NCI-H526 (cell line): ENCODE measurements around the gene ADCY2.

ENCODE experiments used
- DNase-seq, 2 experiments: peaks; one replicate each; lab custom pipeline; 2025; lab: John Stamatoyannopoulos, UW

Gene ADCY2

GRCh38 chr5:7592910-7593309 lies 197.0 kb downstream of the ADCY2 start:
- peak in 1 of 2 experiments; percentile 6 for DNase-seq

DNA sequence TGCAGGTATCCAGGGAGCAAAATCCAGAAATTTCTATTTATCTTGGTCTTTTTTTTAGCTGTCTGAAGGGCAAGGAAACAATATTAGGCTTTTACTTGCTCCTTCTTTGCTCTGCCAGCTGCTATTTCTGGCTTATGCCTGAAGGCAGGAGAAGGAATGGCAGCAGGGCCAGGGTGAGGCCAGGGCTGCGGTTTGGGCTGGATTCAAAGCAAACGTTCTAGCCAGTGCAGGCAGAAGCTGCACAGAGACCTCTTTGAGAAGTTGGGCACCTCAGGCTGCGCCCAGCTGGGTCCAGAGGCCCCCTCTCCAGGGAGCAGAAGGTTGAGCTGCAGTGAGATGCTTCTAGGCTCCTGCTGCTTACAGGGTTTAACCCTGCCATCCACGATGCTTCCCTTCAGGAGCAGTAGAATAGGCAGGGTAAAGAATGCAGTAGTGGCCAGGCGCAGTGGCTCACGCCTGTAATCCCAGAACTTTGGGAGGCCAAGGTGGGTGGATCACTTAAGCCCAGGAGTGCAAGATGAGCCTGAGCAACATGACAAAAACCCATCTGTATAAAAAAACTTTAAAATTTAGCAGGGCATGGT lies 201.2 kb downstream of the ADCY2 start:
- no peak for DNase-seq

DNA sequence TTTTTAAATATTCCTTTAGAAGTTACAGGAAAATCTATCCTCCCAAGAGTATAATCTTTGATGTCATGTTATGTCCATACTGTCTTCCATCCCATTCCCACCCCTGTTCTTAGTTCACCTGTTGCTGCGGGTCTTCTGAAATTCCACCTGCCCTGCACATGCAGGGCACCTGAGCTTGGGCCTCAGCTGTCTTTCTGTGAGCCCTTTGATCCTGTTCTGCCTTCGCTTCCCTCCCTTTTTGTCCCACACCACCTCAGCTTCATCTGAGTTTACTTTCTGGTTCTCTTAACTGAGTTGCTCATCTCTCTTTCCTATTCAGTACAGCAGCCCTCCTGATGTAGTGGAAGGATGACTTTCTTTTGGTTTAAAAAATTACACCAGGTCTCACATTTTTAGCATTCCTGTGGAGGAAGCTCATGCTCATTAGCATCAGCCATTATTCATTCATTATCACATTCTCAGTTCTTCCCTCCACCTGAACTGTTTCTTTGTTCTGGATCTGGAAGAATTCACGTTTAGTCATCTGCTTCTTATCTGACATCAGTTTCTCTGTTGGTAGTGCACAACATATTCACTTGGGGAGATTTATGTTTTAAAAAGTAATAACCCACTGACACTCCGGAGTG lies 211.0 kb downstream of the ADCY2 start:
- no peak for DNase-seq

GRCh38 chr5:7608772-7609171 lies 212.8 kb downstream of the ADCY2 start:
- DNase-seq, result no peak

DNA sequence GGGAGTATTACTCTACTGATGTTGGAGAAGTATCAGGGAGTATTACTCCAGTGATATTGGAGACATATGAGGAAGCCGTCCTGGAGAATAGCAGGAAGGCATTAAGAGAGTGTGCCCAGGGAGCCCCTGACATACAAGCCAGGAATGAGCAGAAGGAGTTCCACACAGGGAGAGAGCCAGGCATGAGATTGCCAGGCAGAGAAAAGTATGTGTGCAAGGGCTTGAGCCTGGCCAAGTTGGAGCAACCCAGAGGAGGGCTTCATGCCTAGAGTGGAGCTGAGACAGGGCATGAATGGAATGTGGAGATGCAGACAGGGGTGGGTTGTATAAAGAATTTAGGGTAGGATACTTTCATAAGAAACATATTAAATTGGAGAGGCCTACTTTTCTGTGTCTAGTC lies 213.8 kb downstream of the ADCY2 start:
- DNase-seq, result no peak

DNA sequence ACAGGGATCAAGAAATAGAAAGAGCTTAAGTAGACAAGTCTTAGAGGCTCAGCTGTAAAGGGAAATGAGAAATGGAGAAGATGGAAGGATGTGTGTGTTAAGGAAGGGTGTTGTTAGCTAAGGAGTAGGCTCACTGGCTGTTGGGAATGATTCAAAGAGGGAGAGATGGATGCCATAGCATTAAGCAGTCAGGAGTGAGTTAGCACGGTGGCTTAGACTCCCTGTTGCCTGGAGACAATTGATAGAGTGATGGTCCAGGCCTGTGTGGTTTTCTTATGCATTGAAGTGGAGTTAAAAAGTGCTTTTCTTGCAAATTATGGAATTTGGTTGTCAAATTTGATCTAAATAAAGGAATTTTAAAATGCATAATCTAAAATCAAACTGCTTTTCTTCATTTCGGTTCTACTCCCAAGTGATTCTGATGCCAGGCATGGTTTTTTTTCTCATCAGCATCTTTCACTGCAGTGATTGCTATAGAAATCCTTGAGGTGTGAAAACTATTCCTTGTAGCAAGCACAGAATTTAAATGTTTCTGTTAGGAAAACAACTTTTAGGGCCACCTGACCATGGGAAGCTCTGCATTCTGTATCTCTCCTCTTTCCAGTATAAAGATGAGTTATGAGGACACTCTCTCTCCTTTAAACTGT lies 214.7 kb downstream of the ADCY2 start:
- DNase-seq, result no peak

GRCh38 chr5:7611518-7611917 lies 215.6 kb downstream of the ADCY2 start:
- no peak for DNase-seq

DNA sequence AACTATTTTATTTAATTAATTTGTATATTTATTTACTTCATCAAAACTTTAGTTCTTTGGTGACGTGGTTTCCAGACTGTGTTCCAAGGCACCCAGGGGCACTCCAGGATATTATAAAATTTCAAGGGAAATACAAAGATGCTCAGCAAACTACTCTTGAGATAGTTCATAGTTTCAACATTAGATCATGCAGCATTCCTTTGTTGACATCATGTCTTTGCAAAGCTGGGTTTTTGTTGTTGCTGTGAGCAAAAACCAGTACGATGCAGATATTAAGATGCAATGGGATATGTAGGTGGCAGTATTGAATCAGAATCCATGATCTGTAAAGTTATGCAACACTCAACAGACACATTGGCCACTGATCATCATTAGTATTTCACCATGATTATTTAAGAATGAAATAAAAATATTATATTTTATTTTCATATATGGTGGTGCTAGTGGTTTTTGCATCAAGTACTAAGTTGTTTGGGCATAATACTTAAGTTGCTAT lies 219.7 kb downstream of the ADCY2 start:
- DNase-seq, result no peak

GRCh38 chr5:7616897-7617296 lies 221.0 kb downstream of the ADCY2 start:
- no peak for DNase-seq

DNA sequence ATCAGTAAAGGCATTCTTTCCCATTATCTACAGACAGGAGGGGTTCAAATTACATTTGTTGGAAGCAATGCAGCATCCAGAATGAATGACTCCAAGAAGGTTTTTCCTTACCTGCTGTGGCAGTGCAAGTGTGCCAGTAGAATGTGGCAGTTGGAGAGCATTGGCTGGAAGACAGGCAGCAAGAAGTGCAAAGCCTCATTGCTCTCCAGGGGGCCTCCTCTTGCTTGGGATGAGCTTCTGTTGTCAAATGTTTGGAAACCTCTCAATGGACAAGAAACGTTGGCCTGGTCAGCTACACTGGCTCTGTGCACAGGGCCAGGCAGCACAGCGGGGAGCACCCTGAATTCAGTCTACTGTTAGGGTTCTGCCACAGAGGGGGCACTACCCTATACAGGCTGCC lies 226.6 kb downstream of the ADCY2 start:
- DNase-seq, result no peak

- no peak for DNase-seq
These were observed 229.8 kb downstream of the ADCY2 start for GRCh38 chr5:7625740-7626139.

DNA sequence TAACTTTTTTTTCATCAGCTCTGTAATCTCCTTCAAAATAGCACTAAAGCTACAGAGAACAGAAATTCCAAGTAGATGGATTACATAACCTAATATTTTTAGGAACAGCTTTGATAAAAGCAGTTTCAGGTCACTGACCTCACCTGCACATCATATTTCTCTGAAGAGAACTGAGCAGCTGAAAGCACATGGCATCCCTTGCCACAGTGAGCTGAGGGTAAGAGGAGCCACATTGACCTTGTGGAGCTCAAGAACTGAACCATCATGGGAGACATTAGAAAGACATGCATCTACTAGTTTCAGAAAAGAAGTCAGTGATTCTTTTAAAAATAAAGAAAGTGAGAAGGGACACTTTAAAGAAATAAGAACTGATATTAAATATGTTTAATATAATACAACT lies 232.3 kb downstream of the ADCY2 start:
- DNase-seq, result no peak

- DNase-seq, result no peak
These were observed 232.9 kb downstream of the ADCY2 start for GRCh38 chr5:7628820-7629219.

- no peak for DNase-seq
These were observed 233.6 kb downstream of the ADCY2 start for GRCh38 chr5:7629561-7629960.

- no peak for DNase-seq
These were observed 238.9 kb downstream of the ADCY2 start for GRCh38 chr5:7634837-7635236.

DNA sequence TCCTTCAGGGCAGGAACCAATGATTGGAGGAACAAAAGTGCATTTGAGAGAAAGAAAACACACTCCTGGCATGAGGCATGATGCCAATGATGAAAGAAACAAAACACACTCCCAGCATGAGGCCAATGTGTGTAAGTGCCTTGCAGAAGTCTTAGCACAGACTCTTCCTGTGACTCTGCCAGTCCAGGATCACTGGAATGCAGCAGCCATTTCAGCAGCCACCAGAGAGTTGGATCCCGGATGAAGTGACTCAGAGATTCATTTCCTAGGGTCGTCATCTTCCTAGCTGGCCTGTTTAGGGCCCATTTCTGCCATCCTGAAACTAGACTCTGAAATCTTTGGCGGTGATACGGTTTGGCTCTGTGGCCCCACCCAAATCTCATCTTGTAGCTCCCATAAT lies 242.5 kb downstream of the ADCY2 start:
- no peak for DNase-seq

GRCh38 chr5:7642029-7642428 lies 246.1 kb downstream of the ADCY2 start:
- DNase-seq, result no peak

- no peak for DNase-seq
These were observed 248.8 kb downstream of the ADCY2 start for GRCh38 chr5:7644723-7645122.

DNA sequence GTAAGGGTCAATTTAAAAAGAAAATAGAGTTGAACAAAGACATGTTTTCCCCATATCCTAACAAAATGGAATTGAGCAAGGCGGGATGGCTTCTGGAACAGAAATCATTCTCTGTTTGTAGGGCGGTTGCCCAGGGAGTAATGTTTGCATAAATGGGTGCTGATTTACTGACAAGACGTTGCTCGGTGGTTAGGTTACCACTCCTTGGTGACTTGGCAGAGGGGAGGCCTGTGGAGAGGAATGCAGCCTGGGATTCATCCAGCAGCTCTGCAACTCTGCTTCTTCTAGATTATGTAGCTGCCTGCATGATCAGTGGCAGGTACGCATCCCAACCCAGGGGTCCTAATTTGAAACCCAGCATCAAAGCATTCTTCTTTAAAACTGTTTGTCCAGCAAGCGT lies 254.8 kb downstream of the ADCY2 start:
- peak; percentile 28 to 51 for DNase-seq

DNA sequence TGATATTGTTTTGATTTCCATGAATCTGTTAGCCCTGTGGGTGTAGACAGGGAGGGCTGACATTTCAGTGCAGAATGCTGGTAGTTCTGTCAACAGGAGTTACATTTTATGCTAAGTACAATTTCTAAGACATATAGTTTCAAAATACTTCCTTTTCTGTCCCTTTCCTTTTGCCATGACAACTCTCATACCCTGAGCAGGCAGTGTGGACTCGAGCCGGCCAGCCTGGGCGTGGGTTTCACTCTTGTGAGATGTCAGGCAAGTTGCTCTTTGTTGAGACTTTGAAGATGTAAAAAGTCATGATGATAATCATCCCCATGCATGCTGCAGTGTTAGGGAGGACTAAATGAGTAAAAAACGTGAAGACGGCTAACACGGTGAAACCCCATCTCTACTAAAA lies 257.1 kb downstream of the ADCY2 start:
- no peak for DNase-seq

DNA sequence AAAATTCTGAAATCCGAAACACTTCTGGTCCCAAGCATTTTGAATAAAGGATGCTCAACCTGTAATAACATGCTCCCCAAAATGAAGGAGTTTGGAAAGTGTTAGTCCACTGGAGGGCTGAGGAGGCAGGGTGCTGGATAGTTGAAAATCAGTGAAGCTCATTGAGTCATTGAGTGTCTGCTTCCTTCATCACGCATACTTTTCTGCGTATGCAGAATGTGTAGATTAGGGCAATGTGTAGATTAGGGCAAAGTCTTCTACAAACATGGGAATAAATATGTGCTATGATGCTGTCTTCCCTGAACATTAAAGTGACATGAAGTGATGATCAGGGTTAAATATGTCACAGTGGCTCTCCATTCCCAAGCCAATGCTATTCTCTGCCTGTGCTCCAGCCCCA lies 261.2 kb downstream of the ADCY2 start:
- DNase-seq, result no peak

- no peak for DNase-seq
These were observed 263.5 kb downstream of the ADCY2 start for GRCh38 chr5:7659420-7659819.

- DNase-seq, result no peak
These were observed 266.4 kb downstream of the ADCY2 start for GRCh38 chr5:7662289-7662688.

DNA sequence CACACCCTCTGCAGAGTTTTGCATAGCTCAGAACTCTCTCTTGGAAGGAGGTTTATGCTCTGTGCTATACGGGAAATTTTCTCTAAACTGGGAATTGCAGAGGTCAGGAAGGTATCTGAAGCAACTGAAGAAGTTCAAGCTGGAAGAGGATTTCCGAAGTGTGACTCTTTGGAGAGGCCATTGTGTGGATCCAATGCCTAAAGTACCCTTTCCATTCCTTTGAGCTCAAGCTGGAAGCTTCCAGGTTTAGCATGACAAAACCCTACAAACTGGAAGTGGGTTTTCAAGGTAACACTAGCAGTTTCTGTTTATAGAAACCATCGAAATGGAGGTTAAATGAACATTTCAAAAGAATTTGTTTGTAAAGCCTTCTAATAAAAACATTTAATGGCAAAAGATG lies 267.9 kb downstream of the ADCY2 start:
- DNase-seq, result no peak
